Measurements from ENCODE around the gene BMP2. TPM values are rescaled to one million over a fixed set of nuclear protein-coding genes. Genes with fewer than 3 reads are reported as not detected.

The BMP2 gene
- total and polyA plus RNA-seq, 2 of the 4 experiments (the other 2 are of a cell fraction), result 0.18 to 0.21 TPM

GRCh38 chr20:6733965-6734364 is 33.5 kb upstream of the BMP2 start:
- H2BK15ac ChIP-seq (ENCODE audit: low read depth, low read length), result no peak overlapping the region
- H2BK20ac ChIP-seq (ENCODE audit: low read depth, low read length), result no peak overlapping the region
- H3K9me3 ChIP-seq (ENCODE audit: control insufficient read depth, insufficient read depth, low read length), result no peaks in the 10 kb centered on the region
- CTCF ChIA-PET, result no interaction called here
- no peak for DNase-seq
- peaks cover 5% of the 10 kb centered on the region; the same call in 1 of the 2 replicates for H3K27me3 ChIP-seq (ENCODE audit: control insufficient read depth, insufficient read depth, low read length)
- H4K5ac ChIP-seq (ENCODE audit: low read depth, low read length), result no peak overlapping the region
- no peak overlapping the region for H2AK5ac ChIP-seq (ENCODE audit: low read depth, low read length)
- H3K79me1 ChIP-seq (ENCODE audit: low read depth in 1 of 2, low read length in 2 of 2), result no peaks in the 10 kb centered on the region
- H2AK9ac ChIP-seq (replicated peaks; ENCODE audit: low read depth, low read length, poor library complexity), result no peak overlapping the region
- POLR2A ChIA-PET (ENCODE audit: unreplicated experiment), result no interaction called here
- no peak overlapping the region for H3K14ac ChIP-seq (replicated peaks; ENCODE audit: low read depth, low read length)
- ATAC-seq (ENCODE audit: low read depth), result no peak
- no peak overlapping the region for H4K8ac ChIP-seq (ENCODE audit: low read depth in 2 of 2, low read length in 2 of 2)
- no peak overlapping the region for H3K27ac ChIP-seq (ENCODE audit: insufficient read depth, low read length)
- dilution Hi-C loops (cut with HindIII; ENCODE audit: low sequenced_read_pairs, unreplicated experiment) (no loop called here), in situ Hi-C loops (cut with MboI; ENCODE audit: low sequenced_read_pairs) (no loop called here), intact Hi-C loops (cut with micrococcal nuclease) (no loop called here)
- no peak overlapping the region for H3K23ac ChIP-seq (ENCODE audit: low read depth, low read length)
- no peak overlapping the region for H3K56ac ChIP-seq (ENCODE audit: extremely low read depth, insufficient read depth, low read length)
- H3K36me3 ChIP-seq (ENCODE audit: control insufficient read depth, insufficient read depth, low read length), result no peaks in the 10 kb centered on the region
- no peak for TF ChIP-seq RAD21 (IDR thresholded peaks at IDR 0.05; ENCODE audit: low read length)
- TF ChIP-seq CTCF (conservative IDR thresholded peaks at IDR 0.05; ENCODE audit: low read depth, low read length), result no peak
- no peak for TF ChIP-seq CEBPB (IDR thresholded peaks at IDR 0.05; ENCODE audit: low read depth, low read length)
- TF ChIP-seq MAFK (IDR thresholded peaks at IDR 0.05; ENCODE audit: low read depth, low read length), result no peak
- no peak for TF ChIP-seq ELK1 (IDR thresholded peaks at IDR 0.05; ENCODE audit: borderline replicate concordance, low read depth, low read length)
- no peak for TF ChIP-seq BHLHE40 (IDR thresholded peaks at IDR 0.05; ENCODE audit: low read depth, low read length)
- no peak for TF ChIP-seq SMC3 (IDR thresholded peaks at IDR 0.05; ENCODE audit: low read depth, low read length)
- no peak for TF ChIP-seq NFE2L2 (IDR thresholded peaks at IDR 0.05; ENCODE audit: low read depth, low read length)
- no peaks in the 10 kb centered on the region for H3K4me1 ChIP-seq (ENCODE audit: control insufficient read depth, insufficient read depth, low read length)
- no peak overlapping the region for H3K18ac ChIP-seq (ENCODE audit: low read depth, low read length)
- no peak overlapping the region for H3K4me2 ChIP-seq (ENCODE audit: low read depth, low read length)
- no peak overlapping the region for H2BK120ac ChIP-seq (ENCODE audit: low read depth, low read length)
- H4K91ac ChIP-seq (ENCODE audit: insufficient read depth, low read depth, low read length), result no peak overlapping the region
- no CpG with 5 or more reads among the region's 1 CpG for WGBS, 2 experiments (ENCODE audit: extremely low coverage in 2 of 2, insufficient read length in 1 of 2)
- H3K4me3 ChIP-seq (ENCODE audit: insufficient read depth, low read depth, low read length), result no peak overlapping the region
- H3K9ac ChIP-seq (ENCODE audit: low read depth, low read length), result no peak overlapping the region
- H2BK5ac ChIP-seq (ENCODE audit: low read depth, low read length, poor library complexity, severe bottlenecking), result no peak overlapping the region
- H3K4ac ChIP-seq (ENCODE audit: low read depth, low read length), result no peak overlapping the region
- H4K20me1 ChIP-seq (ENCODE audit: insufficient read depth, low read length), result no peaks in the 10 kb centered on the region
- no peak overlapping the region for H2AFZ ChIP-seq (replicated peaks; ENCODE audit: low read length, poor library complexity)
- no peaks in the 10 kb centered on the region for H3K9me1 ChIP-seq (ENCODE audit: insufficient read depth, low read length)
- BruUV-seq (replicated peaks), result no TSS peak

All from IMR-90 (cell line).